Measurements from ENCODE around the gene GALNT17. TPM values are rescaled to one million over a fixed set of nuclear protein-coding genes. Genes with fewer than 3 reads are reported as not detected.
"Not testable (repeated sequence)": the region's sequence is repeated elsewhere in the genome, so short reads cannot be mapped to it uniquely, and the experiment has no call there.

GALNT17 gene
- total RNA-seq, 1 donor from 2014 or later = not detected

- TF ChIP-seq CTCF (IDR thresholded peaks at IDR 0.05; ENCODE audit: insufficient read depth, low read length, severe bottlenecking) = no peak
- no peak for DNase-seq (ENCODE audit: low read depth)
- no peaks in the 10 kb centered on the region for H3K36me3 ChIP-seq (ENCODE audit: control insufficient read depth, insufficient read depth, low read length)
- H3K4me3 ChIP-seq (ENCODE audit: low read depth, low read length) = no peak overlapping the region
- no peak for FAIRE-seq
- no peaks in the 10 kb centered on the region for H3K27me3 ChIP-seq (ENCODE audit: control insufficient read depth, insufficient read depth, low read length)
Measured at GRCh38 chr7:71191771-71192170, 59.8 kb downstream of the GALNT17 start.

GRCh38 chr7:71193099-71193810 lies 61.3 kb downstream of the GALNT17 start:
- no peak for TF ChIP-seq CTCF (IDR thresholded peaks at IDR 0.05; ENCODE audit: insufficient read depth, low read length, severe bottlenecking)
- Histone ChIP-seq H3K27me3 (ENCODE audit: control insufficient read depth, insufficient read depth, low read length) (no peaks in the 10 kb centered on the region), H3K4me3 (ENCODE audit: low read depth, low read length) (no peak overlapping the region), H3K36me3 (ENCODE audit: control insufficient read depth, insufficient read depth, low read length) (no peaks in the 10 kb centered on the region)
- FAIRE-seq (no peak), DNase-seq (ENCODE audit: low read depth) (no peak)

GRCh38 chr7:71198391-71198790 lies 66.4 kb downstream of the GALNT17 start:
- no peaks in the 10 kb centered on the region for H3K36me3 ChIP-seq (ENCODE audit: control insufficient read depth, insufficient read depth, low read length)
- FAIRE-seq (no peak), DNase-seq (ENCODE audit: low read depth) (no peak)
- H3K4me3 ChIP-seq (ENCODE audit: low read depth, low read length) = no peak overlapping the region
- TF ChIP-seq CTCF (IDR thresholded peaks at IDR 0.05; ENCODE audit: insufficient read depth, low read length, severe bottlenecking) = no peak
- no peaks in the 10 kb centered on the region for H3K27me3 ChIP-seq (ENCODE audit: control insufficient read depth, insufficient read depth, low read length)

GRCh38 chr7:71198887-71199286 lies 66.9 kb downstream of the GALNT17 start:
- H3K27me3 ChIP-seq (ENCODE audit: control insufficient read depth, insufficient read depth, low read length) = no peaks in the 10 kb centered on the region
- H3K36me3 ChIP-seq (ENCODE audit: control insufficient read depth, insufficient read depth, low read length) = no peaks in the 10 kb centered on the region
- no peak overlapping the region for H3K4me3 ChIP-seq (ENCODE audit: low read depth, low read length)
- no peak for TF ChIP-seq CTCF (IDR thresholded peaks at IDR 0.05; ENCODE audit: insufficient read depth, low read length, severe bottlenecking)
- no peak for FAIRE-seq
- no peak for DNase-seq (ENCODE audit: low read depth)

GRCh38 chr7:71206184-71206583 lies 74.2 kb downstream of the GALNT17 start:
- DNase-seq (ENCODE audit: low read depth) = no peak
- no peak for FAIRE-seq
- Histone ChIP-seq H3K27me3 (ENCODE audit: control insufficient read depth, insufficient read depth, low read length) (no peaks in the 10 kb centered on the region), H3K36me3 (ENCODE audit: control insufficient read depth, insufficient read depth, low read length) (no peaks in the 10 kb centered on the region), H3K4me3 (ENCODE audit: low read depth, low read length) (no peak overlapping the region)
- no peak for TF ChIP-seq CTCF (IDR thresholded peaks at IDR 0.05; ENCODE audit: insufficient read depth, low read length, severe bottlenecking)

GRCh38 chr7:71208881-71209280 lies 76.9 kb downstream of the GALNT17 start:
- TF ChIP-seq CTCF (IDR thresholded peaks at IDR 0.05; ENCODE audit: insufficient read depth, low read length, severe bottlenecking) = no peak
- H3K27me3 ChIP-seq (ENCODE audit: control insufficient read depth, insufficient read depth, low read length) = no peaks in the 10 kb centered on the region
- FAIRE-seq (no peak), DNase-seq (ENCODE audit: low read depth) (no peak)
- no peaks in the 10 kb centered on the region for H3K36me3 ChIP-seq (ENCODE audit: control insufficient read depth, insufficient read depth, low read length)
- no peak overlapping the region for H3K4me3 ChIP-seq (ENCODE audit: low read depth, low read length)

- not testable (repeated sequence) for FAIRE-seq; H3K36me3 ChIP-seq (ENCODE audit: control insufficient read depth, insufficient read depth, low read length); DNase-seq (ENCODE audit: low read depth); H3K4me3 ChIP-seq (ENCODE audit: low read depth, low read length); H3K27me3 ChIP-seq (ENCODE audit: control insufficient read depth, insufficient read depth, low read length)
Measured at GRCh38 chr7:71209484-71209883, 77.5 kb downstream of the GALNT17 start.

All from bronchial epithelial cell (primary cell).